Bronchial epithelial cell (primary cell): ENCODE results near the gene SPATA24. TPM values are rescaled to one million over a fixed set of nuclear protein-coding genes. Genes with fewer than 3 reads are reported as not detected.

Experiments
- DNase-seq: peaks from one replicate; pipeline ENCODE4 v3.0.0-alpha.2; 2010; ENCODE audit warnings: low read depth
- FAIRE-seq: peaks from 2 replicates; lab custom pipeline; 2011; peaks lifted over from hg19 to GRCh38; lab: Jason Lieb, UNC
- H3K27me3 ChIP-seq: 2 replicates; pipeline ENCODE4 v1.5.1; 2011; ENCODE audit warnings: low read length; ENCODE audit not compliant: control insufficient read depth, insufficient read depth
- H3K36me3 ChIP-seq: 2 replicates; pipeline ENCODE4 v1.5.1; 2011; ENCODE audit warnings: low read length; ENCODE audit not compliant: control insufficient read depth, insufficient read depth
- H3K4me3 ChIP-seq: 2 replicates; pipeline ENCODE4 v1.5.1; 2011; ENCODE audit warnings: mild to moderate bottlenecking, low read depth, low read length, control low read depth
- CTCF ChIP-seq: IDR thresholded peaks from 2 replicates; pipeline ENCODE4 v1.5.1; 2011; ENCODE audit warnings: mild to moderate bottlenecking, moderate library complexity, low read length, control low read depth, inconsistent platforms; ENCODE audit not compliant: insufficient read depth, severe bottlenecking
- total RNA-seq: library from RNA; depleted of rRNA; stranded (reverse); fragments of >200 nt; gene quantifications from 2 replicates; pipeline ENCODE4 v1.2.1, GENCODE V29; 2014

The SPATA24 gene
- total RNA-seq, 1 donor from 2014 or later = 6.1 TPM

GRCh38 chr5:139396691-139397090 lies 7.2 kb downstream of the SPATA24 start:
- FAIRE-seq = no peak
- Histone ChIP-seq H3K4me3 (no peak overlapping the region), H3K27me3 (no peaks in the 10 kb centered on the region), H3K36me3 (no peaks in the 10 kb centered on the region)
- no peak for DNase-seq
- TF ChIP-seq CTCF = no peak

GRCh38 chr5:139395844-139396640 lies 7.8 kb downstream of the SPATA24 start:
- no peaks in the 10 kb centered on the region for H3K27me3 ChIP-seq
- no peak overlapping the region for H3K4me3 ChIP-seq
- H3K36me3 ChIP-seq = no peaks in the 10 kb centered on the region
- no peak for DNase-seq
- no peak for FAIRE-seq
- TF ChIP-seq CTCF = no peak

GRCh38 chr5:139394654-139395566 lies 9.0 kb downstream of the SPATA24 start, which contains the start of gene PROB1:
TSS of gene PROB1 (minus strand) at chr5:139395104. CDS start at chr5:139395081, 23 bp downstream.
- FAIRE-seq = no peak
- DNase-seq = no peak

GRCh38 chr5:139394123-139394653 lies 9.7 kb downstream of the SPATA24 start:
- DNase-seq (no peak), FAIRE-seq (no peak)
- Histone ChIP-seq H3K4me3 (peak overlapping the region; percentile 43), H3K27me3 (no peaks in the 10 kb centered on the region), H3K36me3 (no peaks in the 10 kb centered on the region)
- peak; percentile 57 for TF ChIP-seq CTCF

More at GRCh38 chr5:139394654-139395566, 9.0 kb downstream of the SPATA24 start, which contains the start of gene PROB1:
- no peak for TF ChIP-seq CTCF
- Histone ChIP-seq H3K27me3 (no peaks in the 10 kb centered on the region), H3K4me3 (peak within 1 kb of the TSS; percentile 43), H3K36me3 (no peaks in the 10 kb centered on the region)

GRCh38 chr5:139393497-139394122 lies 10.3 kb downstream of the SPATA24 start:
- no peak for TF ChIP-seq CTCF
- no peaks in the 10 kb centered on the region for H3K27me3 ChIP-seq
- H3K4me3 ChIP-seq = peak overlapping the region; percentile 43
- DNase-seq (no peak), FAIRE-seq (no peak)
- no peaks in the 10 kb centered on the region for H3K36me3 ChIP-seq
